MV-4-11 (cell line): ENCODE results near the gene MSH4.
"Not testable (repeated sequence)": the region's sequence is repeated elsewhere in the genome, so short reads cannot be mapped to it uniquely, and the experiment has no call there.

ENCODE experiments used
- DNase-seq: peaks from one replicate; lab custom pipeline; 2025; lab: John Stamatoyannopoulos, UW

Gene MSH4

GRCh38 chr1:75796376-75797272 lies at the start of gene MSH4:
TSS of gene MSH4 (plus strand) at chr1:75796882. CDS start at chr1:75796986, 104 bp downstream.
- peak; percentile 16 for DNase-seq

- not testable (repeated sequence) for DNase-seq
Measured at GRCh38 chr1:75757210-75757609, 39.5 kb upstream of the MSH4 start.

GRCh38 chr1:75758543-75758942 lies 38.1 kb upstream of the MSH4 start:
- DNase-seq: not testable (repeated sequence)

GRCh38 chr1:75764057-75764655 lies 32.5 kb upstream of the MSH4 start:
- DNase-seq: no peak

GRCh38 chr1:75765697-75766355 lies 30.9 kb upstream of the MSH4 start:
- no peak for DNase-seq

- no peak for DNase-seq
Measured at GRCh38 chr1:75768016-75768415, 28.7 kb upstream of the MSH4 start.

GRCh38 chr1:75770761-75771160 lies 25.9 kb upstream of the MSH4 start:
- DNase-seq: no peak

- DNase-seq: no peak
Measured at GRCh38 chr1:75771978-75772377, 24.7 kb upstream of the MSH4 start.

GRCh38 chr1:75777812-75778211 lies 18.9 kb upstream of the MSH4 start:
- not testable (repeated sequence) for DNase-seq

GRCh38 chr1:75778694-75779093 lies 18.0 kb upstream of the MSH4 start:
- not testable (repeated sequence) for DNase-seq

- DNase-seq: not testable (repeated sequence)
Measured at GRCh38 chr1:75780183-75780582, 16.5 kb upstream of the MSH4 start.

GRCh38 chr1:75783920-75784319 lies 12.8 kb upstream of the MSH4 start:
- DNase-seq: not testable (repeated sequence)

GRCh38 chr1:75785320-75785982 lies 11.2 kb upstream of the MSH4 start:
- no peak for DNase-seq

GRCh38 chr1:75785983-75786853 lies 10.5 kb upstream of the MSH4 start, which contains the start of gene RABGGTB:
TSS of gene RABGGTB (plus strand) at chr1:75786256. CDS start at chr1:75786272, 16 bp downstream.
- DNase-seq: peak; percentile 95

GRCh38 chr1:75786901-75787493 lies 9.7 kb upstream of the MSH4 start:
- DNase-seq: no peak

GRCh38 chr1:75787524-75787923 lies 9.2 kb upstream of the MSH4 start:
- no peak for DNase-seq

GRCh38 chr1:75789988-75790387 lies 6.7 kb upstream of the MSH4 start:
- no peak for DNase-seq

GRCh38 chr1:75791022-75791421 lies 5.7 kb upstream of the MSH4 start:
- no peak for DNase-seq

- no peak for DNase-seq
Measured at GRCh38 chr1:75792091-75792490, 4.6 kb upstream of the MSH4 start.

- no peak for DNase-seq
Measured at GRCh38 chr1:75794382-75794781, 2.3 kb upstream of the MSH4 start.

GRCh38 chr1:75795703-75796193 lies 934 bp upstream of the MSH4 start:
- DNase-seq: no peak
